Adrenal gland (tissue), 12 donors: ENCODE results near the gene SNED1. TPM values are rescaled to one million over a fixed set of nuclear protein-coding genes. Genes with fewer than 3 reads are reported as not detected.

Experiments used
- DNase-seq, 7 donors: peaks; one replicate each; pipeline ENCODE4 v3.0.0-alpha.2; 2019 to 2020
- H3K27ac ChIP-seq, 5 donors: fragments of 200-600 bp; sonication (generic) in 4 of 5; 1 replicate in 3 of 5; 2 replicates in 2 of 5; pipeline versions ENCODE4 v1.5.1 to v1.8.0; 2016 to 2020; ENCODE audit warnings: mild to moderate bottlenecking in 1 of 5
- H3K27me3 ChIP-seq: fragments of 200-600 bp; 2 replicates; pipeline ENCODE4 v1.8.0; 2021
- H3K36me3 ChIP-seq, 2 donors: fragments of 200-600 bp; replicated peaks in 1 of 2; 1 replicate in 1 of 2; 2 replicates in 1 of 2; pipeline versions ENCODE4 v1.5.1 to v1.8.0; 2018 to 2022
- H3K4me1 ChIP-seq, 2 donors: fragments of 200-600 bp; replicated peaks in 1 of 2; 1 replicate in 1 of 2; 2 replicates in 1 of 2; pipeline versions ENCODE4 v1.5.1 to v1.8.0; 2018 to 2021
- H3K4me3 ChIP-seq, 4 donors: fragments of 200-600 bp; sonication (generic) in 3 of 4; one replicate each; pipeline ENCODE4 v1.5.1; 2016 to 2018
- H3K9me3 ChIP-seq, 3 donors: fragments of 200-600 bp; sonication (generic) in 1 of 3; replicated peaks in 1 of 3; 1 replicate in 2 of 3; 2 replicates in 1 of 3; pipeline versions ENCODE4 v1.5.1 to v1.8.0; 2016 to 2021
- CTCF ChIP-seq, 6 experiments: fragments of 450-650 bp in 4 of 6; fragments of 200-600 bp in 2 of 6; sonication (generic) in 1 of 6; IDR thresholded peaks; 1 replicate in 5 of 6; 2 replicates in 1 of 6; pipeline versions ENCODE4 v1.5.1 to v1.8.0; 2016 to 2021; ENCODE audit warnings: antibody characterized with exemption in 6 of 6, mild to moderate bottlenecking in 2 of 6, moderate library complexity in 1 of 6
- POLR2A ChIP-seq, 2 donors: fragments of 450-650 bp; IDR thresholded peaks; one replicate each; pipeline ENCODE4 v1.6.1; 2017; ENCODE audit warnings: antibody characterized with exemption in 2 of 2, mild to moderate bottlenecking in 2 of 2, moderate library complexity in 1 of 2
- WGBS, 4 donors: extraction: QIAGEN DNeasy Blood & Tissue Kit in 2 of 4; methylation state at CpG; one replicate each; pipeline versions ENCODE4 v1.1.5 to v1.1.7; 2013 to 2017; 5-methylcytosine and 5-hydroxymethylcytosine counted together
- intact Hi-C, 2 donors: fragments of 100-400 bp; cut with DNase I; formaldehyde crosslinking; loops; one replicate each; pipeline versions ENCODE4 v1.14.1 to v1.15.0; 2022 to 2023
- polyA plus RNA-seq, 3 donors: library from polyadenylated mRNA; stranded (reverse); fragments of 200-250 nt in 2 of 3; fragments of 350-450 nt in 1 of 3; fragmentation: Illumina TruSeq in 1 of 3; extraction: RNeasy Lipid Tissue Mini Kit (QIAGEN cat#74804) in 1 of 3; gene quantifications; one replicate each; pipeline ENCODE4 v1.2.3, GENCODE V29; 2013 to 2014
- total RNA-seq, 9 donors: library from RNA; depleted of rRNA in 4 of 9; stranded (reverse); fragments of >200 nt in 4 of 9; fragments of 120-200 nt in 1 of 9; fragmentation: NEBNext Ultra II Directional in 1 of 9; extraction: Animal tissue kit (Norgen Biotek cat#: 25700) in 1 of 9; gene quantifications; one replicate each; pipeline versions ENCODE4 v1.1.0 to v1.2.4, GENCODE V29; 2013 to 2023
- donor health status: healthy with polysubstance abuse.
- donor health status: Bipolar disorder and iron deficiency.
- donor health status: DM: yes; HTN: yes; CAD: no.
- donor health status: DM: no; HTN: no; CAD: no.
- donor health status: DM: no; HTN: no; CAD: no.
- donor health status: DM: yes; HTN: yes; CAD: no.

SNED1 gene
- total and polyA plus RNA-seq, 12 donors, result 3.1 to 59.5 (median 22.9) TPM

- TF ChIP-seq POLR2A (IDR thresholded peaks at IDR 0.05), result no peak
- no peak for TF ChIP-seq CTCF (IDR thresholded peaks at IDR 0.05)
- DNase-seq, result peak in 3 of 7 donors; percentile 15 to 22 (median 19)
- H3K36me3 ChIP-seq, result no peaks in the 10 kb centered on the region
- intact Hi-C loops, result loop anchor here in 1 of 2 donors (10.0 kb wide), 1 partner anchor 133 kb away; no protein-coding TSS in a partner anchor
- H3K27ac ChIP-seq, result peak overlapping the region in 1 of 5 donors; percentile 17
- H3K27me3 ChIP-seq, result no peaks in the 10 kb centered on the region
- peaks cover 5 to 24% of the 10 kb centered on the region in 2 donors for H3K4me1 ChIP-seq
- peaks cover 0 to 4% (median 0%) of the 10 kb centered on the region in 3 donors for H3K9me3 ChIP-seq
- H3K4me3 ChIP-seq, result no peak overlapping the region
- WGBS, 4 donors, result 91 to 100% (median 96%) methylated on average over 3 of the region's 3 CpGs
These were observed 10.3 kb upstream of the SNED1 start for GRCh38 chr2:240988146-240988545.

GRCh38 chr2:240988571-240989271 lies 9.7 kb upstream of the SNED1 start:
- Histone ChIP-seq H3K27me3 (no peaks in the 10 kb centered on the region), H3K9me3 (peaks cover 0 to 4% (median 0%) of the 10 kb centered on the region in 3 donors), H3K4me3 (no peak overlapping the region), H3K4me1 (peaks cover 5 to 24% of the 10 kb centered on the region in 2 donors), H3K36me3 (no peaks in the 10 kb centered on the region), H3K27ac (no peak overlapping the region)
- TF ChIP-seq POLR2A (IDR thresholded peaks at IDR 0.05), result no peak
- TF ChIP-seq CTCF (IDR thresholded peaks at IDR 0.05), result no peak
- intact Hi-C loops, result loop anchor here in 1 of 2 donors (10.0 kb wide), 1 partner anchor 134 kb away; no protein-coding TSS in a partner anchor
- 93 to 96% (median 95%) methylated on average over 3 to 6 of the region's 6 CpGs for WGBS, 4 donors
- peak in 3 of 7 donors; percentile 12 to 20 (median 14) for DNase-seq

GRCh38 chr2:240989451-240990265 lies 8.8 kb upstream of the SNED1 start:
- no peaks in the 10 kb centered on the region for H3K36me3 ChIP-seq
- TF ChIP-seq POLR2A (IDR thresholded peaks at IDR 0.05) (no peak), CTCF (IDR thresholded peaks at IDR 0.05) (peak in 4 of 6 experiments; percentile 31 to 49 (median 46))
- DNase-seq, result peak in 6 of 7 donors; percentile 31 to 54 (median 46)
- H3K4me1 ChIP-seq, result peaks cover 10 to 29% of the 10 kb centered on the region in 2 donors
- peaks cover 0 to 4% (median 0%) of the 10 kb centered on the region in 3 donors for H3K9me3 ChIP-seq
- no peak overlapping the region for H3K27ac ChIP-seq
- no peak overlapping the region for H3K4me3 ChIP-seq
- intact Hi-C loops, result loop anchor here in 1 of 2 donors (10.0 kb wide), 1 partner anchor 135 kb away; no protein-coding TSS in a partner anchor
- no peaks in the 10 kb centered on the region for H3K27me3 ChIP-seq
- WGBS, 4 donors, result 85 to 100% (median 87%) methylated on average over 3 to 17 of the region's 17 CpGs

GRCh38 chr2:240990266-240990529 lies 8.2 kb upstream of the SNED1 start:
- Histone ChIP-seq H3K4me3 (no peak overlapping the region), H3K4me1 (peaks cover 15 to 35% of the 10 kb centered on the region in 2 donors), H3K36me3 (no peaks in the 10 kb centered on the region), H3K27me3 (no peaks in the 10 kb centered on the region), H3K9me3 (peaks cover 0 to 4% (median 0%) of the 10 kb centered on the region in 3 donors), H3K27ac (no peak overlapping the region)
- intact Hi-C loops, result no loop called here
- no peak for DNase-seq
- 63 to 91% (median 85%) methylated on average over 2 of the region's 2 CpGs for WGBS, 4 donors
- TF ChIP-seq POLR2A (IDR thresholded peaks at IDR 0.05) (no peak), CTCF (IDR thresholded peaks at IDR 0.05) (no peak)
